ENCODE measurements around the gene BMX.

BMX gene

DNA sequence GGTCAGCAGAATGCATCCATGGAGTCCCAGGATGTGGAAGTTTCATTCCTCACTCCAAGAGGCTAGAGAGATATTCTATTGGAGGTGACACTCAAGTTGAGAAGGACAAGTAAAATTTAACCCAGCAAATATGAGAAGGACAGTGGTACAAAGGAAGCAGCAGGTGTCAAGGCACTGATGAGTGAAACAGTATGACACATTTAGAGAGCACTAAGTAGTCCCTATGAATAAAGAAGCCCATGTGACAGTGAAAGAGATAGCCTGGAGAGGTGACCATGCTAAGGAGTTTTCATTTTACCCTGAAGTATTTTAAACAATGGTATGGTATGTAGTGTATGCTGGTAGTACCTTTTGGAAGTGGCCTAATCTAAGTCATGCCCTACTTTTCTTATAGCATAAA lies 9.2 kb downstream of the BMX start:
- ChIA-PET POLR2A (no interaction called here), CTCF (no interaction called here)
- DNase-seq (ENCODE audit: extremely low spot score), result no peak
- no peak for TF ChIP-seq ARNT (IDR thresholded peaks at IDR 0.05)
- TF ChIP-seq ZNF384 (IDR thresholded peaks at IDR 0.05), result no peak
- TF ChIP-seq SUZ12 (IDR thresholded peaks at IDR 0.05), result no peak
- no peak for TF ChIP-seq NFRKB (IDR thresholded peaks at IDR 0.05)
- TF ChIP-seq CTBP1 (IDR thresholded peaks at IDR 0.05; ENCODE audit: borderline replicate concordance), result no peak
- TF ChIP-seq FOXM1 (IDR thresholded peaks at IDR 0.05; ENCODE audit: borderline replicate concordance), result no peak
- TF ChIP-seq ELF4 (IDR thresholded peaks at IDR 0.05), result no peak
- TF ChIP-seq L3MBTL2 (conservative IDR thresholded peaks at IDR 0.05), result no peak
- no peak for TF ChIP-seq LEF1 (IDR thresholded peaks at IDR 0.05; ENCODE audit: borderline replicate concordance)
- TF ChIP-seq TARDBP (IDR thresholded peaks at IDR 0.05), result no peak
- no peak for TF ChIP-seq FOXK2 (IDR thresholded peaks at IDR 0.05)
- TF ChIP-seq SP1 (IDR thresholded peaks at IDR 0.05), result no peak
- TF ChIP-seq FOXA1 (IDR thresholded peaks at IDR 0.05), result no peak

DNA sequence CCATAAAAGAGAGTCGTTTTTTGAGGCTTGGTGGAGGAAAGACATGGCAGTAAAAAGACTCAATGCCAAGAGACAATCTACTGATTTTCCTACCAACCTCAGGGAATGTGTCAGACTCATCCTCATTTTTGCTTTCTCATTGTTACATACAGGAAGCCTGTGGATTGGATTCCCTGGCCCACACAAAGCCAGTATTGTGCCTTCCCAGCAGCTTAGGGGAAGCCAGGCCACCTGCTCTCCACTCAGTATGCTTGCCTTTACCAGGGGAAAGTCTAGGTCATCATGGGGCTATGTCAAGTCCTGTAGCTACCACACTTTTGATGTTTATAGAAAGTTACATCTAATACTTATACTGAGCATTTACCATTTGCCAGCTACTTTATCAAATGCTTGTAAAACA lies 11.0 kb downstream of the BMX start:
- CTCF ChIA-PET, result no interaction called here
- TF ChIP-seq ARNT (IDR thresholded peaks at IDR 0.05) (no peak), BHLHE40 (IDR thresholded peaks at IDR 0.05; ENCODE audit: borderline replicate concordance) (no peak), ZNF384 (IDR thresholded peaks at IDR 0.05) (no peak), FOXK2 (IDR thresholded peaks at IDR 0.05) (no peak), SP1 (IDR thresholded peaks at IDR 0.05) (no peak), TARDBP (IDR thresholded peaks at IDR 0.05) (no peak), ELF4 (IDR thresholded peaks at IDR 0.05) (no peak), CTBP1 (IDR thresholded peaks at IDR 0.05; ENCODE audit: borderline replicate concordance) (no peak)
- TF ChIP-seq, protein P1, sequence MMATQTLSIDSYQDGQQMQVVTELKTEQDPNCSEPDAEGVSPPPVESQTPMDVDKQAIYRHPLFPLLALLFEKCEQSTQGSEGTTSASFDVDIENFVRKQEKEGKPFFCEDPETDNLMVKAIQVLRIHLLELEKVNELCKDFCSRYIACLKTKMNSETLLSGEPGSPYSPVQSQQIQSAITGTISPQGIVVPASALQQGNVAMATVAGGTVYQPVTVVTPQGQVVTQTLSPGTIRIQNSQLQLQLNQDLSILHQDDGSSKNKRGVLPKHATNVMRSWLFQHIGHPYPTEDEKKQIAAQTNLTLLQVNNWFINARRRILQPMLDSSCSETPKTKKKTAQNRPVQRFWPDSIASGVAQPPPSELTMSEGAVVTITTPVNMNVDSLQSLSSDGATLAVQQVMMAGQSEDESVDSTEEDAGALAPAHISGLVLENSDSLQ (IDR thresholded peaks at IDR 0.05), result no peak
- DNase-seq (ENCODE audit: extremely low spot score), result no peak
- POLR2A ChIA-PET, result no interaction called here

GRCh38 chrX:15512401-15512965 lies 11.9 kb downstream of the BMX start:
- POLR2A ChIA-PET, result no interaction called here
- no peak for DNase-seq (ENCODE audit: extremely low spot score)
- TF ChIP-seq SUZ12 (IDR thresholded peaks at IDR 0.05) (no peak), BHLHE40 (IDR thresholded peaks at IDR 0.05; ENCODE audit: borderline replicate concordance) (no peak), ELF4 (IDR thresholded peaks at IDR 0.05) (no peak), HDGF (IDR thresholded peaks at IDR 0.05; ENCODE audit: borderline replicate concordance) (no peak), TARDBP (IDR thresholded peaks at IDR 0.05) (no peak), L3MBTL2 (conservative IDR thresholded peaks at IDR 0.05) (no peak), FOXM1 (IDR thresholded peaks at IDR 0.05; ENCODE audit: borderline replicate concordance) (no peak), CTBP1 (IDR thresholded peaks at IDR 0.05; ENCODE audit: borderline replicate concordance) (no peak), ZNF384 (IDR thresholded peaks at IDR 0.05) (no peak), FOXA1 (IDR thresholded peaks at IDR 0.05) (no peak), SP1 (IDR thresholded peaks at IDR 0.05) (no peak), FOXK2 (IDR thresholded peaks at IDR 0.05) (no peak), NFRKB (IDR thresholded peaks at IDR 0.05) (no peak), LEF1 (IDR thresholded peaks at IDR 0.05; ENCODE audit: borderline replicate concordance) (no peak), ARNT (IDR thresholded peaks at IDR 0.05) (no peak)
- TF ChIP-seq, protein P1 (IDR thresholded peaks at IDR 0.05), result no peak
- CTCF ChIA-PET, result interaction anchor here (0.6 to 0.9 kb wide), 4 partner anchors 11 to 251 kb away, joined by 3 read pairs; no protein-coding TSS in a partner anchor

- TF ChIP-seq FOXK2 (IDR thresholded peaks at IDR 0.05) (no peak), CTBP1 (IDR thresholded peaks at IDR 0.05; ENCODE audit: borderline replicate concordance) (no peak), HDGF (IDR thresholded peaks at IDR 0.05; ENCODE audit: borderline replicate concordance) (no peak), TARDBP (IDR thresholded peaks at IDR 0.05) (no peak), NFRKB (IDR thresholded peaks at IDR 0.05) (no peak), ZNF384 (IDR thresholded peaks at IDR 0.05) (no peak), BHLHE40 (IDR thresholded peaks at IDR 0.05; ENCODE audit: borderline replicate concordance) (no peak), FOXM1 (IDR thresholded peaks at IDR 0.05; ENCODE audit: borderline replicate concordance) (no peak), ELF4 (IDR thresholded peaks at IDR 0.05) (no peak), ARNT (IDR thresholded peaks at IDR 0.05) (no peak), L3MBTL2 (conservative IDR thresholded peaks at IDR 0.05) (no peak), SP1 (IDR thresholded peaks at IDR 0.05) (no peak), FOXA1 (IDR thresholded peaks at IDR 0.05) (no peak), SUZ12 (IDR thresholded peaks at IDR 0.05) (no peak), LEF1 (IDR thresholded peaks at IDR 0.05; ENCODE audit: borderline replicate concordance) (no peak)
- TF ChIP-seq, protein P1 (IDR thresholded peaks at IDR 0.05), result no peak
- no peak for DNase-seq (ENCODE audit: extremely low spot score)
- POLR2A ChIA-PET, result no interaction called here
- CTCF ChIA-PET, result interaction anchor here (0.8 kb wide), 1 partner anchor 24 kb away, joined by 3 read pairs; no protein-coding TSS in a partner anchor
These were observed 13.7 kb downstream of the BMX start for GRCh38 chrX:15514279-15514678.

DNA sequence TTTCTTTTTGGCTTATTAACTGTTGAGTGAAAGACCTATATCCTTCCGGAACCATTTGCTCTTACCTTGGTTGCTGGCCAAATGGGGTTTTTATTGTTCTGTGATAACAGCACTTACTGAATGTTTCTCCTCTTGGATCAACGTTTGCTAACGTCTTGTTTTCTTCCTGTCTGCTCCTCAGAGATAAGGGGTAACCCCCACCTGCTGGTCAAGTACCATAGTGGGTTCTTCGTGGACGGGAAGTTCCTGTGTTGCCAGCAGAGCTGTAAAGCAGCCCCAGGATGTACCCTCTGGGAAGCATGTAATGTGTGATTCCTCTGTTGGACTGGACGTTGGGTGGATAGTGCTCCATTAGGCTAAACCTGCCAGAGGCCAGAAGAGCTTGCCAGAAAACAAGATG lies 15.3 kb downstream of the BMX start:
- ChIA-PET POLR2A (no interaction called here), CTCF (interaction anchor here (0.6 kb wide), 1 partner anchor 21 kb away, joined by 3 read pairs; no protein-coding TSS in a partner anchor)
- DNase-seq (ENCODE audit: extremely low spot score), result no peak
- TF ChIP-seq FOXA1 (IDR thresholded peaks at IDR 0.05), result no peak
- no peak for TF ChIP-seq ELF4 (IDR thresholded peaks at IDR 0.05)
- no peak for TF ChIP-seq L3MBTL2 (conservative IDR thresholded peaks at IDR 0.05)
- no peak for TF ChIP-seq NFRKB (IDR thresholded peaks at IDR 0.05)
- no peak for TF ChIP-seq SP1 (IDR thresholded peaks at IDR 0.05)
- TF ChIP-seq ZNF384 (IDR thresholded peaks at IDR 0.05), result no peak
- no peak for TF ChIP-seq SUZ12 (IDR thresholded peaks at IDR 0.05)
- TF ChIP-seq BHLHE40 (IDR thresholded peaks at IDR 0.05; ENCODE audit: borderline replicate concordance), result no peak

GRCh38 chrX:15522464-15522863 lies 21.9 kb downstream of the BMX start:
- TF ChIP-seq TARDBP (IDR thresholded peaks at IDR 0.05) (no peak), ELF4 (IDR thresholded peaks at IDR 0.05) (no peak), FOXK2 (IDR thresholded peaks at IDR 0.05) (no peak), NFRKB (IDR thresholded peaks at IDR 0.05) (no peak), CTBP1 (IDR thresholded peaks at IDR 0.05; ENCODE audit: borderline replicate concordance) (no peak), SUZ12 (IDR thresholded peaks at IDR 0.05) (no peak), L3MBTL2 (conservative IDR thresholded peaks at IDR 0.05) (no peak), ARNT (IDR thresholded peaks at IDR 0.05) (no peak)
- TF ChIP-seq, protein P1 (IDR thresholded peaks at IDR 0.05), result no peak
- ChIA-PET POLR2A (no interaction called here), CTCF (no interaction called here)
- DNase-seq (ENCODE audit: extremely low spot score), result no peak
